CD4-positive, alpha-beta T cell treated with Interleukin-1 beta for 1 hour (primary cell): Measurements from ENCODE around the gene PLK2.

Source experiments
- DNase-seq, 2 donors: peaks; one replicate each; pipeline ENCODE4 v3.0.0-alpha.2; 2020 to 2022

Gene PLK2

GRCh38 chr5:58447226-58447625 lies 12.7 kb downstream of the PLK2 start:
- DNase-seq = no peak

GRCh38 chr5:58446024-58446423 lies 13.9 kb downstream of the PLK2 start:
- DNase-seq = no peak

DNA sequence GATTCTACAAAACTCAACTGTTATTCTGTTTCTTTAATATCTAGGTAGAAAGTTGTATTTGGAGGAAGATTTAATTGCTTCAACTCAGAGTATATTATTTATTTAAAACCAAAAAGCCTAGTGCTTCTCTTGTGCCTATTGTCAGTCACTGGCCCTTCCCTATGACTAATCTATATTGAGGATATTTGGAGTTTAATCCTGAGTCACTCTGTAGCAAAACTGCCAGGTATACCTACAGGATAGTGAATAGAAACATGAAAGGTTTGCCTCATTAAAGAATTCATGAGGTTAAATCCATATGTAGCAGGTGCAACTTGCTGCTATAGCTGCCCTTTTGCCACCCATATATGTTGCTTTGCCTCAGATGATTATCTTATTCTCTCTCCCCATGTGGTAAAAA lies 15.1 kb downstream of the PLK2 start:
- DNase-seq = no peak

GRCh38 chr5:58440901-58441460 lies 18.9 kb downstream of the PLK2 start:
- no peak for DNase-seq

DNA sequence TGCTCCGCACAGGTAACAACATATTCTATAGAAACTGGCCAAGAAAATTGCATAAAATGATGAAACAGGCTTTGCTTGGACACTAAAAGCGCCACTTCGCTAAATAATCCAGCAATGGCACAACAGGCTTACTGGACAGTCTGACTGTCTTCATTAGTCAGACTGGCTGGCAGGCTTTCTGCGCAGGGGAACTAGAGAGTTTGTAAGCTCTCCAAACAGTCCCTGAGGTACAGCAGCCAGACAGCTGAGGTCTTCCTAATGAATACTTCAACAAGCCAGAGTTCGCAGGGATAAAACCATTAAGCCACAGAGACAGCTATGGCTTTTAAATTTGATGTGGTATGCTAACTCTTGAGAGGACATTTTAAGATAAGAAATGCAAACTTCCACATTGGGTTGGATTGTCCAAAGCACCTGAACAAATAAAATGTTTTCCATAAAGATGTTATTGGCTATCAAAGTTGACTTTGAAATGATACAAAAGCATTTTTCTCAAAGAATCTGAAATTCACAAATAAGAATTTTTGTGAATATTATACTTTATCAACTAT lies 20.7 kb downstream of the PLK2 start:
- no peak for DNase-seq

DNA sequence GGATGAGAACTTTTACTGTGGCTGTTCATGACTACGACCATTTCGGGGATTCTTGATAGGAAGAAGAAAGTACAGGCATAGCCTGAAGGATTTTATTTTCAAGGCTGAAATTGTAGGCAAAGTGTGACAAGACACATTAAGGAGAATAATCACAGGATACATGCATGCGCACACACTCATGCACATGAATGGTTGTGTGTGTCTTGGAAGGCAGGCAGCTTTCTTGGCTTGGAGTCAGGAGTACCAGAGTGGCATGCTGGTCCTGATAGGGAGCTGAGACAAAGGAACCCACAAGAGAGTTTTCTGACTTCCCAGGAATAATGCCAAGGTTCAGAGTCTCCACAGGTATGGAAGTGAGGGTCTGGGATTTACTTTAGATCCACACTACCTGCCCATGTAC lies 22.2 kb downstream of the PLK2 start:
- no peak for DNase-seq

- no peak for DNase-seq
Measured at GRCh38 chr5:58431832-58432231, 28.1 kb downstream of the PLK2 start.

DNA sequence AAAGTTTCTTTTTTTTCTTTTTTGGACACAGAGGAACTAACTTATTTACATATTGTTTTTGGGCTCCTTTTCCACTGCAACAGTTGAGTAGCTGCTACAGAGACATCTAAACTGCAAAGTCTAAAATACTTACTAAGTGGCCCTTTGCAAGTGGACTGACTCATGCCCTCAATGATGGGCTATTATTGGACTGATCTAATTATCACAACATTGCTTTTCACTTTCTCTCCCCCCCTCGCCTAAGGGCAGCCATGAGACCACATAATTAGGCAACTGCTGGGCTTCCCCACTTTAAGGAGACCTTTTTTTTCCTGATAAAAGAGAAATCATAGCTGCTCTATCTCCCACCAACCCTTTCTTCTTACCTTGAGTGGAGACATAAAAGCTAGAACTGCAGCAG lies 47.0 kb downstream of the PLK2 start:
- no peak for DNase-seq

GRCh38 chr5:58412081-58412480 lies 47.8 kb downstream of the PLK2 start:
- no peak for DNase-seq

DNA sequence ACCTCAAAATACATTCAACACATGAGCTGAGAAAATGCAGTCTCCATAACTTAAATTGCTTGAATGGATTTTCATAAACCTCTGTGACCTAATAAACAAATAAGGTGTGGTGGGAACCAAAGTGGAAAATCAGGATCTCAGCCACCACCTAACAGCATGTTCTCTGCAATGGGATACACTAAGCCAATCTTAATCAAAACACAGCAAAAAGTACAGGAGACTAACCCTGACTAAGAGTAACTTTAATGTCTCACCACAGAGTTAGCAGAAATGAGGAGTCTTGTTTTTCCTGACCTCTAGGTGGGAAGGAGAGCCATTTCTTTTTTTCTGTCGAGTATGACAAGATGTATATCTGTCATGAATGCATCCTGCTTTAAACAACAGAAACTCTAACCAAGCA lies 48.5 kb downstream of the PLK2 start:
- no peak for DNase-seq

DNA sequence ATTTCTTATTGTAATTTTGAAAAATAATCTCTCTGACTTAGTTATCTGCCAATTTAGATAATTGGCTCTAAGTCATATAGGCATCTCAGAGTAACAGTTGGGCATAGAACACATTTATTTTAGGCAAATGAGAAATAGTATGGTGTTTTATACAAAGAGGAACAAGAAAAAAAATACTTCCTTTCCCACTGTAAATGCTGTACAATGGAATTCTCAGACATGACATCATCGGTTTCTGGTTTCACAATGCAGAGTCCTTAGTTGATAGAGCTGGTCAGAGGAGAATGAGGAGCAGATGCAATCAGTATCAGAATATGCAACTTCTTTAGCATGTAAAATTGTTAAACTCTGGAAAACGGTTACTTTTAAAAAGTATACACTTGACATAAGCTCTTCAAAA lies 49.4 kb downstream of the PLK2 start:
- DNase-seq = no peak

GRCh38 chr5:58407042-58407719 lies 52.7 kb downstream of the PLK2 start:
- DNase-seq = no peak

DNA sequence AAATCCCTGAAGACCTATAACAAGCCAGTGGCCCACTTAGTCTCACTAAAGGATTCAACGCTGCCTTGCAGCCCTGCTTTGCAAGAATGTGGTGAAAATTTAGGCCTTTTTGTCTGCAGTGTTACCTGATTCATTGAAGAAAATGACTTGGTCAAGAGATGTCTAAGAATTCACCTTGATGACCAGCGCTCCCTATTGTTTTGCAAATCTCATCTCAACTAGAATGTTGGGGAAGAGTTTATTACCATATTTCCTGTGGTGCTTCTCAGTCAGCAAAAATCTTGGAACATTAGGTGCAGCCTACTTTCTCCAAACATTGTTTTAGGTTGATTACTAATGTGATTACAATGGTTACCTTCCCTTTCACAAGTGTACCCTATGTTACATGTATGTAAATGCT lies 53.5 kb downstream of the PLK2 start:
- no peak for DNase-seq

DNA sequence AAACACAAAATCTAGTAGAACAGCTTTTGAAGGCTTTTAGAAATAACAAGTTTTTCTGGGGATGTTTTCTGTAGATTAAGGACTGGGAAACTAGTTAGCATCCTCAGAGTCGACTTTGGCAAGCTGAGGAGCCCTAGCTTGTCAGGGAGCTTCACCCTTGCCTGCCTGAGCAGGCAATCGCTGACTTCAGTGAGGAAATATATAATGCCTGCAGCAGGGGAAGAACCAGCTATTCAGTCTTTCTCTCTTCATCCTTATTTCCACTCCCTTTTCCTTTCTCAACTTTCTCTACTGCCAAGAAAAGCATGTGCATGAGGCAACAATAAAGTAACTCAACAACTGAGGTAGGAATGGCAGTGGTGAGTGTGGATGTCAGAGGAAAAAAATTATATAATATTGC lies 54.7 kb downstream of the PLK2 start:
- DNase-seq = no peak

DNA sequence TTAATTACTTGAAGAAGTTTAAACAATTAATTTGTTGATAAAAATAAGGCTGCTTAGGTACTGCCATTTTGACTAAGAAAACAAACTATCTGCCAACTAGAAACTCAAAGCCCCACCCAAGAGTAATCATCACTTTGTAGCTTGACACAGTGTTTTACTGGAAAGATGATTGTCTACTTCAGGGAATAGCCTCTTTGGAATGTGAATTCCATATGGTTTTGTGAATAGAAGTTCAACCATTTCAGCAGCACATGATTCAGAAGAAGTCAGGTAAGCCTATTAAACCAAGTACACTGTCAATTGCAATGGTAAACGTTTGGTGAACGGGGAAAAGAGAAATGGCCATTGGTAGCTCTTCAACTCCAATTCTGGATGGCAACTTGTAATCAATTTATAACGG lies 55.2 kb downstream of the PLK2 start:
- DNase-seq = no peak
